Measurements from ENCODE around the gene GEMIN5. TPM values are rescaled to one million over a fixed set of nuclear protein-coding genes. Genes with fewer than 3 reads are reported as not detected.

GEMIN5 gene
- total RNA-seq, 1 donor from 2014 or later, result 19.8 TPM

DNA sequence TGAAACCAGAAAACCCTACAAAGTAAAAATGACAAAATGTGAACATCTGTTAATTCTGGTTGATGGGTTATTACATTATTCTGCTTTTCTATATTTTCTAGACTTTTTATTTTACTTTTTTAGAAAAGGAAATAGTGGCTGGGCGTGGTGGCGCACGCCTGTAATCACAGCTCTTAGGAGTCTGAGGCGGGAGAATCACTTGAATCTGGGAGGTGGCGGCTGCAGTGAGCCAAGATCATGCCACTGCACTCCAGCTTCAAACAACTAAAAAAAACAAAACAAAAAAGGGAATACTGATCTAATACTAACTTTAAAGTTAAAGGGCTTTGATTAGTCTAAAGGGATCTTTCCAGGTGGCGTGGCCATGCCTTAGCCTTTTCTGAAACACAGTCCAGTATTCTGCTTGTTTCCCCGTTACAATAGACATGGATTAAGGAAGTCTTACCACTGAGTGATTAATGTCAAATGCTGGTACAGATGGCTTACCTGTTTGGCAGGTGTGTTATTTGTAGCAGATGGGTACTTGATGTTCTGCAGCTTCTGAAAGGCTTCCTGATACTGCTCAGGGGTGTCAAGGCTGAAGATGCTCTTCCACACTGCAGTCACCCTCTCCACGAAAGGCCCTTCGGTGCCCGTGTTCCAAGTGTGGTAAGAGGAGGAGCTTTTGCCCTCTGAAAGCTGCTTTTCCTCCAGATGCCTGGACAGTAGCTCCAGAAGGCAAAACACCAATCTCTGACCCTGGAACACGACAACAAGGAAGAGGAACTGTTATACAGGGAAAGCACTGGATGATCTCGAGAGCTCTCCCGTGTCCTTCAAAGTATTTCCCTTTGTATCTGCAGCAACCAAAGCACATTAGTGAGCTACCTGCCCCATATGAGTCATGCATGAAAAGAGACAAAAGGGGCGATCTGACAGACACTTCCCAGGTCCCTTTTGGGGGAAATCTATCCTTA is 42.1 kb downstream of the GEMIN5 start:
- no peak for DNase-seq (ENCODE audit: low read depth)

DNA sequence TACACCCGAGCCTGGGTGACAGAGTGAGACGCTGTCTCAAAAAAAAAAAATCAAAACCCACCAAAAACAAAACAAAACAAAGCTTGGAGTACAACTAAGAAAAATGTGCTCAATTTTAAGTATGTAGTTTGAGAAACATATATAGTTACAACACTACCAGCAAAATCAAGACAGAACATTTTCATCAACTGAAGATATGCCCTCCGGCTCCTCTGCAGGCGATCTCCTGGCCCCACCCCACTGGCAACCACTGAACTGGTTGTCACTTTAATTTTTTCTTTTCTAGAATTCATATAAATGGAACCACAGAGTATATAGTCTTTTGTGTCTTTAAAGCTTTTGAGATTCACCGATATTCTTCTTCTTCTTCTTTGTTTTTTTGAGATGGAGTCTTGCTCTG is 44.6 kb downstream of the GEMIN5 start:
- no peak for DNase-seq (ENCODE audit: low read depth)

DNA sequence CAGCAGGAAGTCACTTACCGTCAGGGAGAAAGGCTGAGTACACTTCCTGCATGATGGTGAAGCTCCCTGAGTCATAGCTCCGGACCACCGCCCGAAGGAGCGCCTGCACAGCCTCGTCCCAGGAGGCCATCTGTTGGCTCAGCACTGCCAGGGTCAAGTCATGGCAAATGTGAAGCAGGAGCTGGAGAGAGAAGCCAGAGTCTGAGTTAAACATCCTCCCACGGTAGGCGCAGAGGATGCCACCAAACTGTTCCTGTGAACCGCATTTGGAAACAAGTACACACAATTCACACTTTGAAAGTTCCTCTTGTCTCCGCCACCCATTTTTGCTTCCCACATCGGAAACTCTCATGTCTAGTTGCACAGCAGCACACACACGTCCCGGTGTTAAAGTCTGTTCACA is 45.6 kb downstream of the GEMIN5 start:
- DNase-seq (ENCODE audit: low read depth), result no peak

DNA sequence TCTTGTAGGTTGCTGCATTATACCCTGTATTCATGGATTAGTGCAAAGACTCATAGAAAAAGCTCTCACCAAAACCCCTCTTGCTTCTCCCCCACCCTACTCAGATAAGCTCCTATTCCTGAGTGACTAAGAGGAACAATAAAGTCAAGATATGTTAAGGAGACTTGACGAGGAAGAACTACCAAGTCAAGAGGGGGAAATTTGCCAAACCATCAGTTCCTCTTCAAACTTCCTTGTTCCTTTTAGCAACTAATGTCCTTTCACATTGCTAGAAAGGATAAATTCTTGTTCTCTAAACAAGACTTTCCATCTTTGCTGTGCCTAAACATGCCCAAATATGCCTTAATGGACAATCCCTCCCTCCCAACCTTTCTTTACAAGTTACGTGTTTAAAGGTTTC is 52.6 kb downstream of the GEMIN5 start:
- DNase-seq (ENCODE audit: low read depth), result no peak

DNA sequence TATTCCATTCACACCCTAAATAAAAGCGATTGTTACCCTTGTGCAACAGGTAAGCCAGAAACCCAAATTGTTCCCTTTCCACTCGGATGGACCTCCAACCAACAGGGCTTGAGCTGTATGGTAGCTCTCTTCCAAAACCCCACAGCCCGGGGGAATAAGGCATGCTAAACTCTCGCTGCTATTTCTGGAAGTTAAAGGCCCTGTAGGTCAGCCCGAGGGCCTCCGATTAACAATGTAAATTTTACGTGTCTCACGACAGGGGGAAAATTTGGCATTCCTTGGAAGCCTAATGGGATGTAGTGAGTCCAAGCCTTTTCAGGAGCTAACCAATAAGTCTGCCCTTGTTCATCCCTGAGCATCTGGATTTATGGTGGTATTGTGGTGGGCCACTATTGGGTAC is 53.6 kb downstream of the GEMIN5 start:
- DNase-seq (ENCODE audit: low read depth), result no peak

DNA sequence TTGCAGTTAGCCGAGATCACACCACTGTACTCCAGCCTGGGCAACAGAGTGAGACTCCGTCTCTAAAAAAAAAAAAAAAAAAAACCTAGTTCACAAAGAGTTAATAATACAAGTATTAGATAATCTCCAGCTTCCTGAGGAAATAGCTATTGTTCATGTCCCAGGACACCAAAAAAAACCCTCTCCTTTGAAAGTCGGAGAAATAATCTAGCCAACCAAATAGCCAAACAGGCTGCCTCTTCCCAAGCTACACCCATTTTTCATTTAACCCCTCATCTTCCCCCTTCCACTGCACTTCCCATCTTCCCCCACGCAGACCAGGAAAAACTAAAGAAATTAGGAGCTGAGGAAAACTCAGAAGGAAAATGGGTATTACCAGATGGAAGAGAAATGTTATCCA is 56.0 kb downstream of the GEMIN5 start:
- no peak for DNase-seq (ENCODE audit: low read depth)

DNA sequence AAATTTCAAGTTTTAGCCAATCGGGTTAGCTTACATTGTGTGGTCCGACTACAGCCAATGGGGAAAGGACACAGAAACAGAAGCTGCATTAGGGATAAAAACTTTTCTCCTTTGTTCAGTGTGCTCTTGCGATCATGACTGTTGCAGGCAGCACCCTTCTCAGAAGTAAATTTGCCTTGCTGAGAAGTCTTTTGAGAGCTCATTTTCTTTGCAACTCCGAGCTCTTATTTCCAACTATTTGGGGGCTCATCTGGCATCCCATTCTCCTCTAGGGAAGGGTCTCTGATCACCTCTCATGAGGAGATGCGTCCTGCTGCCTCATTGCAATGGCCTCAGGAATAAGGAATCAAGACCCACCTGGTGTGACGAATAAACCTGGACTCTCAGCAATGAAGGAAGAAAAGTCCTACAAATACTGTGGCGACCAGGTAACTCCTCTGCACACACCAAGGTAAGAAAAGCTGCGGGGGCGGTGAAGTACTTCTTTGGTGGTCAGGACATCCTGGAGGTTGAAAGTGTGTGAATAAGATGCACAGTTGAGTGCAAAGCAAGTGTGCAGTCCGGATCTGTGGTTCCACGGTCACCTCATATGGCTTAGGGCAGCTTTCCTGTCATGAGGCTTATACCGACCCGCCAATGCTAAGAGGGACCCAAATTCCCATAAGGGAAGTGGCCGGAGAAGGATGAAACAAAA is 59.2 kb downstream of the GEMIN5 start:
- no peak for DNase-seq (ENCODE audit: low read depth)

DNA sequence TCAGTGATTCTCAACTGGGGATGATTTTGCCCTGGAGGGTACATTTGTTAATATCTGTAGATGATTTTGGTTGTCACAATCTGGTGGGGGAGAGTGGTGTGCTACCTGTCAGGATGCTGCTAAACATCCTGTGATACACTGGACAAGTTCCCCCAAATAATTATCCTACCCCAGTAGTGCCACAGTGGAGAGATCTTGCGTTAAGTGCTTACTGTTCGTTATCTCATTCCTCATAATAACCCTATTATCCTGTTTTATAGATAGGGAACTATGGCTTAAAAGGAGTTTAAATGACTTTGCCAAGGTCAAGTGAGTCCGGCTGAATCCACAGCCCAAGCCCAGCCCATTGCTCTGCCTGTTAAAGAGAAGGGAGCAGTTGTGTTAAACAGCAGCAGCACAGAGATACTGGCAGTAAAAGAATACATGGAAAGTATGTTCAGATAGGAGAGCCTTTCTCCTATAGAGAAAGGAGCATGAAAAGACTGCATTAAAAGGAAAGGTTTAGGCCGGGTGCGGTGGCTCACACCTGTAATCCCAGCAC is 64.2 kb downstream of the GEMIN5 start:
- DNase-seq (ENCODE audit: low read depth), result no peak

DNA sequence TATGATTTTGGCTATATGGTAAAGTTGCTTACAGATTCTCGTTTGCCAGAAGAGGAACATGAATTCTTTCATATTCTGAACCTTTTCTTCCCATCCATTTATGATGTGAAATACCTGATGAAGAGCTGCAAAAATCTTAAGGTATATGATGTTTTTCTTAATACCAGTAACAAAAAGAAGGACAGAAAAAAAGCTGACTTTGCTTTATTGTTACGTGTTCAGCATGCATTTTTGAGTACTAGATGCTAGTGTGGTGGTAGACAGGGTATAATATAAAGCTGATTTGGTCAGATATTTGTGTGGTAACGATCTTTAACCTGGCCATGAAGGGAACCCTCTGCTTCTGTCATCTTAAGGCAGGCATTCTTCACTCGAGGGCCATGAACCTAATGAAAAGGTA is 66.3 kb downstream of the GEMIN5 start:
- DNase-seq (ENCODE audit: low read depth), result no peak

DNA sequence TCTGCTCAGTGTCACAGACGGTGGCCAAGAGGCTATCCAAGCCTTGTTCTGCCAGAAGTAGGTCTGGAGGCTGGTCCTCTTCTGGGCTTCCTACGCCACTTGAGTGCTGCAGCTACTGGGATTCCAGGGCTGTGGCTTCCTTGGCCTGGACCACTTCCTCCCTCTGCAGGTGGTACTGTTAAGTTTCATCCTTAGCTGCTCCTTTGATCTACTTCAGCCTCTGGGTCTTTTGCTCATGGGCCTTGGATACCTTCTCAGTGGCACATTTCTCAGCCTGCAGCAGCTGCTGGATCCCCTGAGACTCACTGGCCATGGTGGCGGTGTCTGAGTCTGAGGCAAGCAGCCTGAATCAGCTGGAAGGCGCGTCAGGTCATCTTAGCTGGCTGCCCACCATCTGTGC is 69.3 kb downstream of the GEMIN5 start:
- DNase-seq (ENCODE audit: low read depth), result peak; percentile 71

DNA sequence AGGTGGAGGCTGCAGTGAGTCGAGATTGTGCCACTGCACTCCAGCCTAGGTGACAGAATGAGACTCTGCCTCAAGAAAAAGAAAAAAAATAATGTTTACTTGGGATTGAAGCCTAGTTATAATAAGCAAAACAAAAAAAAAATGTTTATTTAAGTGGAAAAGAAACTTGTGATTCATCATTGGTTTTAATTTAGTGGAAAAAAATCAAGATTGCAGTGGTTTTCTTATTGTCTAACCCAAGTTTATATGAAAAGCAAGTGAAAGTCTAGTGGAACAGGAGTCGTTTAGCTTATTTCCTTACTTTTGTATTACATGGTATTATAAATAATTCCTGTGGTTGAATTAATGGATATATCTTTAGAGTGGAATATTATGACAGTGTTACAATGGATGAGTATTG is 71.2 kb downstream of the GEMIN5 start:
- DNase-seq (ENCODE audit: low read depth), result no peak

DNA sequence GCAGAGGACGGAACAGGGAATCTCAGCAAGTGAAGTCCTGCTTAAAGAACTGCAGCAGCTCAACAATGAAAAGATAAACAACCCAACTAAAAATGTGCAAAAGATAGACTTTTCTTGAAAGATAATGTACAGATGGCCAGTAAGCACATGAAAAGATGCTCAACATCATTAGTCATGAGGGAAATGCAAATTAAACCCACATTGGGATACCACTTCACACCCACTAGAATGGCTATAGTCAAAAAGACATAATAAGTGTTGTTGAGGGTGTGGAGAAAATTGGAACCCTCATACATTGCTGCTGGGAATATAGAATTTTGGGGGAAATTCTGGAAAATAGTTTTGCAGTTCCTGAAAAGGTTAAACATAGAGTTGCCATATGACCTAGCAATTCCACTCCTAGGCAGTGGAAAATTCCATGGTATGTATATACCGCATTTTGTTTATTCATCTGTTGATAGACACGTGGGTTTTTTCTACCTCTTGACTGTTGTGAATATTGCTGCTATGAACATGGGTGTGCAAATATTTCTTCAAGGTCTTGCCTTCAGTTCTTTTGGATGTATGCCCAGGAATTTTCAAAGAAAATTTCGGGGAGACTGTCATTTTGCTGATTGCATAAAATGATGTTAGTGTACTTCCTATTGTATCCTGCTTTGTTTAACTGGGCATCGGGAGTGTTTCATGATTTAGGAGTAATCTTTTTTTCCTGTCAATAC is 72.4 kb downstream of the GEMIN5 start:
- no peak for DNase-seq (ENCODE audit: low read depth)

DNA sequence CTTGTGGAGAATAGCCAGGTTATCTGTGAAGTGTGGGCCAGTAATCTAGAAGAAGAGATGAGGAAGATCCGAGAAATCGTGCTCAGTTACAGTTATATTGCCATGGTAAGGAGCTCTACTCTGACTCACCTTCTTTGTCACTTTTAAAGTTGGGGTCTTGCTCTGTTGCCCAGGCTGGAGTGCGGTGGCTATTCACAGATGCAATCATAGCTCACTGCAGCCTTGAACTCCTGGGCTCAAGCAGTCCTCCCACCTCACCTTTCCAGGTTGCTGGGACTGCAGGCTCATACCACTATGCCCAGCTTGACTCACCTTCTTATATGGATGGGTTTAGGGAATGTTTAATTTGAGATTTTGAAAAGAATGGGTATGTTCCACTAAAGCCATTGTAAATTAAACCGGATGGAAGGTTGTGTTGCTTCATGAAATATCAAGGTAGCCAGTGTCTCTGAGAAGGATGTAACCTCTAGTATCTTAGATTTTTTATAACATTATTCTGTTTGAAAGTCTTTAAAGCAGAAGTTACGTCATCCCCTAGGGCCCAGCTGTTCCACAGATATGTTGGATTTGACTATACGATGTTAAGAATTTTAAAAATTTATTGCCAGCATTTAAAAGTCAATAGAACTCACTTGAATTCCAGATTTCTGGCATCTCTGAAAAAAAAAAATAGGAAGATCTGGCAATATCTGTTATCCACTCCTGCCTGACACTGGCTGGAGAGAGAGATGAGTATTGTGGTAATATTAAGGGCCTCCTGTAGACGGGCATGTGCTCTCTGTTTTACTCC is 74.5 kb downstream of the GEMIN5 start:
- DNase-seq (ENCODE audit: low read depth), result no peak

DNA sequence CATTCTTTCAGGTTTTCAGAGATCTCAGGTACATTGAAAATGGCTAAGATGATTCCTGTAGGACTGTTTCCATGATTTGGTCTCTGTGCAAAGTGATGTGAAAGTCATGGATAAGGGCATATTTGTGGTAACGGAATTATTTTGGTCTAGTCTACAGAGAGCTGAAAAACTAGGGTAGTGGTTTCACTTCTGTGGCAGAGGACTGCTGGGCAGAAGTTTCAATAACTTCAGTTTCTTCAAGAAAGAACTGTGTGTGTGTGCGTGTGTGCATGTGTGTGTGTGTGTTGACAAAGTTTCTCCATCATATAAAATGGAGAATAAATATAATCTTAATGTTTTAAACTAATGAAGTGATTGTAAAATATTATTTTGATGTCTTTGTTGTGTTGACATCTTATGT is 75.2 kb downstream of the GEMIN5 start:
- DNase-seq (ENCODE audit: low read depth), result no peak

DNA sequence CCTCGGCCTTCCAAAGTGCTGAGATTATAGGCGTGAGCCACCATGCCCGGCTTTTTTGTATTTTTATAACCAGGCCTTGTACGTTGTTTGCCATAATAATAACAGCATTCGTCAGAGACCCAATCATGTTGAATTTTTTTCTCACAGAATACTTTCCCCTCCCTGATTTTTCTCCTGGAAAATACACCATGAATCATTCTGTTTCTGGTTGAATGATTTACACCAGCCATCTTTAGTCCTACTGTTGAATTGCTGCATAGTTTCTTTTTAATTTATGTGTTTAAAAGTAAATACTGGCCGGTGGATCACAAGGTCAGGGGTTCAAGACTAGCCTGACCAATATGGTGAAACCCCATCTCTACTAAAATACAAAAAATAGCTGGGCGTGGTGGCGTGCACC is 76.1 kb downstream of the GEMIN5 start:
- no peak for DNase-seq (ENCODE audit: low read depth)

DNA sequence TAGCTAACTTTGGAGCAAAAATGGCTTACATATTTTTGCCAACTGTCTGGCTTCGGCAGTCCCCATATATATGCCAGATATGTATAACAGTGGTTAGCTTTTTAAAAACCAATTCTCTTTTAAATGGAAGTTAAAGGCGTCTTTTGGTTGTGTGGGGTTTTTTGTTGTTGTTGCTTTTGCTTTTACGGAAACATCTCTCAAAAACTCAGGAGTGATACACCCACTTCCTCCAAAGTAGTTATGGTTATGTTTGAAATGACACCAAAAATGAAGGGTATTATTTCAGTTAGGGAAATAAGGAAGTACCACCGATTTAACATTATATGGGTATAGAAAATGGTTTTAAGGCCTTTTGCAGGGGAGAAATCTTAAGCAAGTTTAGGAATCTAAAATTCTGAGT is 77.2 kb downstream of the GEMIN5 start:
- DNase-seq (ENCODE audit: low read depth), result no peak

DNA sequence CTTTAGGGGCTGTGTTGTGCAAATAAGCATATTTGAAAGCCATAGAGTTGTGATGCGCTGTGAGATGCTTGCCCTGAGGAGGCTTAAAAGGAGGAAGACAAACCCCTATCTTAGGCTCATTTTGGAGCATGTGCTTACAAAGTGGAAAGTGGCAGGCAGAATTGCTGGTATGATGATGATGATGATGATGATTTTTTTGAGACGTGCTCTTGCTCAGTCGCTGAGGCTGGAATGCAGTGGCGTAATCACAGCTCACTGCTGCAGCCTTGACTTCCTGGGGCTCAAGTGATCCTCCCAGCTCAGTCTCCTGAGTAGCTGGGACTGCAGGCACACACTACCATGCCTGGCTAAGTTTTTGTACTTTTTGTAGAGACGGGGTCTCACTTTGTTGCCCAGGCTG is 77.9 kb downstream of the GEMIN5 start:
- DNase-seq (ENCODE audit: low read depth), result no peak

DNA sequence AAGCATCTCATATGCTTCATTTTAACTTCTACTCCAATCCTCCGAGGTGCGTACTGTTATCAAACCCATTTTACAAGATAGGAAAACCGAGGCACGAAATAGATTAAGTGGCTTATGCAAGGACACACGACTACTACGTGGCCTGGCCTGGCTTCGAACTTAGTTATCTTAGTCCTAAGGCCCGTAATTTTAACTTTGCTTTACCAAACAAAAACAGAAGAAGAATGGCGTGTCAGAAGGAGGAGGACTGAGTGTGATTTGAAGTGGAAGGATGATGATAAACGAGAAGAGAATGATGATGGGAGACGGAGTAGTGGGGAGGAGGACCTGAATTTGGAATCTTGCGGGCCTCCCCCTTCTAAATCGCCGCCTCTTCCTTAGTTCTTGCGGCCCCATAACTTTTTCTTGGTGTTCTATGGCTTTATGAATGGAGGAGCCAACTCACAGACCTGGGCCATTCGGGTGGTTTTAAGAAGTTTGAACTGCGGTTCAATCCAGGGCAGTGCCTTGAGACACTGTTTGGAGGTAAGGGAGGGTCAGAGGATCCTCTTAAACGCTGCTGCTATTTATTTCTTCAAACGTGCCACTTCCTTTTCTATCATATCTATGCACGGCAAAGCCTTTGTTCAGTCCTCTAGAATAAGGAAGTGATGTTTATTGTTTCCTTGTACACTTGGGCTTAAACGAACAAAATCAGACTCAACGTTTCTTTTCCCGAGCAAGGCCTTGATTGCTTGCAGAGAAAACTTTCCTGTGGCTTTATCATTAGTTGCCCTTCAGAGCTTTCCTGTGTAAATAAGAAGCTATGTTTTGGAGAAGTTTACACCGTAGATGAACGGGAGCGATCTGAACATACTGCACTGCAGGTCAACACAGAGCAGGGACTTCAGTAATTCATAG is 78.8 kb downstream of the GEMIN5 start:
- DNase-seq (ENCODE audit: low read depth), result no peak

DNA sequence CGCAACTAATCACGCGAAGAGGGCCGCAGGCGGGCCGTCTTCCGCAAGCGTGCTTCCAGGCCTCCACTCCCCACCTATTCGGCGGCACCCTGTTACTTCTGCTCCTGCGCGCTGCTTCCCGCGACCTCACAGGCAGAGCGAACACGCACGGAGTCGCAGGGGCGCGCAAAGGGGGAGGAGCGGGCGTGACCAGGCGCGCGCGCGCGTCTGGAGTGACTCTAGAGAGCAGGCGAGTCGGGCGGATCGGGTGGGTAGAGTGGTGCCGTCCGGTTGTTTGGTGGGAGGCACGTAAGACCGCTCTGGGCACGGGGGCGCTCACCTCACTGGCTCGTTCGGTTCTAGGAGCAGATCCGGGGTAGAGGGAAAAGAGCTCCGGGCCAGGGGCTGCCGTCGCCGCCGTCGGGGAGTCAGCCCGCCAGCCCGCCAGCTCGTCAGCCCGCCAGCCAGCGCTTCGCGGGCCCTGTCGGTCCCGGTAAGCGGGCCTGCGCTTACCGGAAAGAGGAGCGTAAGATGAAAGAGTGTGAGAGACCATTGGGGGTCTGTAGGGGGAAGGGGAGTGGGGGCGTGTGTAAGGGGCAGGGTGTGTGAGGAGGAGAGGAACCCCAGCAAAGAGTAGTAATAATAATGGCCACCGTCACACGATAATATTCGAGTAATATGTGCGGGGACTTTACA is 79.6 kb downstream of the GEMIN5 start, which contains the start of gene CNOT8:
Gene CNOT8, plus strand, starts transcription at position 331 of the 675 bp plus-strand sequence. CDS start 4,652 bp downstream, outside the sequence.
- peak; percentile 99 for DNase-seq (ENCODE audit: low read depth)

Data from myocyte (in vitro differentiated cells).